ENCODE results near the gene LYPD6.

DNA sequence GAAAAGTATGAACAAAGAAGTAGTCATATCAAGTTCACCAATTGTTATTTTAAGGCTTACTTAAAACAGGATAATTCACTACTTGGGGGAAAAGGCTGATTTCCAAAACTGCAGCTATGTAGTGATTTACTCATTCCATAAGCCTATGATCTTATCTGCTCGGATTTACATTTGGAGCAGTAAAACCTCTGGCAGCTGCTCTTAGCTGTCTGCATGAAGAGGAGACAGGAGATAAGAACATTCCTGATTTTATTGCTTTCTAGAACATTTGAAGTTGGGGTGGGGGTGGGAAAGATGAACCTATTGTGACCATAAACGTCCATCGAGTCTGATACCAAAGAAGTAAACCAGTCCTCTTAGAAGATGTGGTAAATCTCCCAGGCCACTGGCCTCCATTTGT is 136.2 kb downstream of the LYPD6 start:
- TF ChIP-seq HDGF (IDR thresholded peaks at IDR 0.05; ENCODE audit: borderline replicate concordance): no peak
- no peak for TF ChIP-seq SUZ12 (IDR thresholded peaks at IDR 0.05)
- no peak for TF ChIP-seq ARNT (IDR thresholded peaks at IDR 0.05)
- no peak for TF ChIP-seq FOXA1 (IDR thresholded peaks at IDR 0.05)

Data from HEK293T (cell line).